SH-SY5Y (cell line): ENCODE results near the gene ATP8B4.

ENCODE experiments used
- GATA2 ChIP-seq: IDR thresholded peaks from 2 replicates; pipeline ENCODE4 v1.6.1; 2011; ENCODE audit warnings: mild to moderate bottlenecking, low read depth, low read length
- GATA3 ChIP-seq: IDR thresholded peaks from 2 replicates; pipeline ENCODE4 v1.6.1; 2011; ENCODE audit warnings: low read depth, mild to moderate bottlenecking, low read length, moderate library complexity

Gene ATP8B4

DNA sequence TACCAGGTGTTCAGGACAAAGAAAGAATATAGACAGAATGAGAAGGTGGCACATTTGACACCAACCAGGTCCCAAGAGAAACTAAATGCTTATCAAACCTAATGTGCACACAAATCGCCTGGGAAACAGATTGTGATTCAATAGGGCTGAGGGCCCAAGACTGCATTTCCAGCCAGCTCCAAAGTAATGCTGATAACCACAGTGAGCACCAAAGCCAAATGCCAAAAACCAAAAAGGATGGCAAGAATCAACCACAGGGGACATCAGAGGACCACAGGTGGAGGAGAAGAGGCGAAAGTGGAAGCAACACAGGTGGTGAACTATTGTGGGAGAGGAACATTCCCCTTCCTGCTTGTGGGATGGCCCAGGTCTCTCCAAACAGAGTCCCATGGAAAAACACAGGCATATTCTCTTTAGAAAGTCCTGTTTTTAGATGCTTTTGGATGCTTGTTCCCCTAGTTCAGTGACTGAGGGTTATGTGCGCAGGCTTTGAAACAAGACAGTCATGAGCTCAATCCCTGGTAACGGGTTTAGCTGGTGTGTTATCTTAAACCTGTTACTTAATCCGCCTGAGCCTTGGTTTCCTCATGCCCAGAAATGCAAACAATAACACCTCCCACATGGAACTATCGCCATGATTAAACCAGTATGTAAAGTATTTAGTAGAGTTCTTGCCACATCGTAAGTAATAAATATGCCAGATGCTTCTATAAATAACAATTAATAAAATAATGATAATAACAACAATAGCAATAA lies 241.7 kb downstream of the ATP8B4 start:
- TF ChIP-seq GATA2 (no peak), GATA3 (no peak)

DNA sequence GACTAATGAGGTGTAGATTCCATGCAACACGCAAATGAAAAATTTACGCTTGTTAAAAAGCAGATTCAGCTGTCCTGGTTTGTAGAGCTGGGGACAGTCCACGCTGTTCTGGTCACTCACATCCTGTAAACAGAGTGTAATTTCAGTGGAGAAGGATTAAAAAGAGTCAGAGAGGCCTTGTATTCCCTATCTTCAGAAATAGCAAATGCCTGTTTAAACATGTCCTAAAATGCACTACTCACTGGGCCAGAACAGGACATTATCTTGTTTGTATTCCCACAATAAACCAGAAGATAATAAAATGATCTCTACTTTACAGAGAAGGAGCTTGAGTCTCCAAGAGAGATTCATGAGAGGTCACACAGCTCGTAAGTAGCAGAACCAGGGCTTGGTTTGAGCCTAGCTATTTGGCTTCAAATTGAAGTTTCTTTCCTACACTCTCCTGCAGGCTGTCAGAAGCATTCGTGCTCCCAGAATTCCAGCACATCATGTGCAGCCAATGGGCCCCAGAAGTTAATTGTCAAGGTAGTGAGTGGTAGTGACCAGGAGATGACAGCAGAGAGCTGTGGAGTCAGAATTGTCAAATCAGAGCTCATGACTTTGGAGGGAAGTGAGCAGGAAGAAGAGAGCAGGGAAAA lies 242.5 kb downstream of the ATP8B4 start:
- TF ChIP-seq GATA3 (no peak), GATA2 (no peak)

GRCh38 chr15:49875392-49875791 lies 243.6 kb downstream of the ATP8B4 start:
- TF ChIP-seq GATA3 (no peak), GATA2 (no peak)

DNA sequence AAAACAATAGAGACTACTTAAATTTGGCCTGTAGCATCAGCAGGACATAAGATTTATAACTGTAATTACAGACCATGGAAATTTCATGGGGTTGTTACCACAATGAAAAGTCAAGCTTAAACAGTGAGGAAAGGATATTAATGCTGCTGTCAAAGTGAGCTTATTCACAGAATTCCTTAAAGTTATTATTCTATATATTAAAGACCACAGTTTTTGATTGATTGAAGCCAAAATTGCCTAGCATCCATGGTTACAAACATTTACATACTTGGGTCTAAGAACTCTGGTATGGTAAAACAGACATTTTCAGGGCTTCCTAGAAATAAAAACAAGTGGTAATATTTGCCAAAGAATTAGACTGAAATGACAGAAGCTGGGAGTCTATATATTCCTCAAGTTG lies 248.6 kb downstream of the ATP8B4 start:
- TF ChIP-seq GATA2 (no peak), GATA3 (no peak)

GRCh38 chr15:49868348-49868747 lies 250.7 kb downstream of the ATP8B4 start:
- TF ChIP-seq GATA3 = no peak

DNA sequence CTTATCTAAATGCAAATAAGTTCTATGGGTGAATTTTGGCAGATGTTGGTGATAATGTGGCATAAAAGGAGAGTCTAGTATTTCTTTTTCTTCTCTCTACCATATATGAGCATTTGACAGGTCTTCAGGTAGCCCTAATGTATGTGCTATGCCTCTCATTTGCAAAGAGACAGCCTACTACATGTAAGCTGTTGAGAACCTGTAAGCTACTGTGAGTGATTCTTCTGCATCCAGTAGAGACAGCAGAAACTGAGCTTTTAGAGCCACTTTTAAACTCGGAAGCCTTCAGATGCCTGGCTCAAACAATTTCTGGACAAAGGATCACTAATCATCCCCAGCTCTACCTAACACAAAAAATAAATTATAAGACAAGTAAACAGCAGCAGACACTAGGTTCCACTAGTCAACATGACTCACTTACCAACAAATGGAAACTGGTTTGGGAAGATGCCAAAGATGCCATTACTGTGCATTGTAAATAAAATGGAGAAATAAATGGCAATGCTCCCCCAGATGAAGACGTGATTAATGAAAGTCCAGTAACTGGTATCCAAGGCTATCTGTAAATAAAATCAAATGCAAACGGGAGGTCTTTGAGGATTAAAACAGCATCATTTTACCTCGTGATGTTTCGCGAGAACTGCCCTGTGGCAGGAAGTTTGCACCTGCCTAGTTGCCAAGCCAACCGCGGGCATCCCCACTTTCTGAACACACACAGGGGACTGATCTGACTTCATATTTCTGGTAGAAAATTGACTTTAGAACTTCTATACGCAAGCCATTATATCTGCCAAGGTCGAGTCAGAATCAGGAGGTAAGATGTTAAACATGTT lies 252.9 kb downstream of the ATP8B4 start:
- TF ChIP-seq GATA3 (no peak), GATA2 (no peak)

DNA sequence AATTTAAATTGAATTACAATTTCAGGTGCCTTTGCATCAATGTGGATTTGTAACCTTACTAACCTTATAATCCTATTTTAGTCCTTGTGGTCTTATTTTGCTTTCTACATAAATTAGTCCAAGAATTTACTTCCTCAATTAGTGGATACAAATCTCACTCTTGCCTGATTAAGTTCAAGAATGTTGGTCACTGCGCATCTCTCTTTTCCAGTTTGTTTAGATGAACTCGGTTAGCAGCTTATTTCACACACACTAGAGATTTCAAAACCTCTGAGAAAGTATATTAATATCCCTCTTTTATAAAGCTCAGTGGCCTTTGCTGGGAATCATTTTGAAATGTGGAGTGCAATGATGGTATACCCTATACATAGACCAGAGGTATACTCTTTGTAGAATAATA lies 254.8 kb downstream of the ATP8B4 start:
- no peak for TF ChIP-seq GATA2
- TF ChIP-seq GATA3 = no peak

DNA sequence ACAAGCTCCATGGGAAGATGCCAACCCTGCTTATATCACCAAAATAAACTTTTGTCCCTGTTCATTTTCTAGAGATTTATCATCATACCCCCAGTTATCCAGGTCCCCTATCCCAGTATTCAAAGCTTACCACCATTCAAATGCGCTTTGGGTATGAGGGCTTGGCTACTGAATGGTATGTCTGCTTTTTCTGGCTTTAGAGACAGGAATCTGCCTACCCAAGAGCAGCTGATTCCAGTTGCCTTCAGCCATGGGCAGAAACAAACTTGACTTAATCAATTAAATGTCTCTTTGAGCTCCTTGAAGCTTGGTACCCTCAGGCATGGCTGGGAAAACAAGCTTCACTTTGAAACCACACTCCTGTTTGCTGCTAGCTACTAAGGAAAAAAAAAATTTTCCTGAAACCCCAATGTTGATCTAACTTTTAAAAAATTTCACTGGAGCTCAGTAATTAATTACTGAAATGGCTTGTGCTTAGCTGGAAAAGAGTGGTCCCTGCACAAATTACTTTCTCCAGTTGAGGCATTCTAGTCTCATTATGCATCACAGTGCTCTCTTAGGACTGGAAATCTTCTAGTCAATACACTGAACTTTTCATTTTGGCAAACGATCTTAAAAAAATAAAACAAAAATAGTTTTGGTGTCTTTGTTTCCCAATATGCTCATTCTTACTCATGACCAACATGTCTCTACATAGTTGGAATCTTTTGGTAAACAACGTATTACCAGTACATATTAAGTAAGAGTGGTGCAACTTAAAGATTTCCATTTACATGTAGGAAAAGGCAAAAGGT lies 255.4 kb downstream of the ATP8B4 start:
- TF ChIP-seq GATA2 = no peak

GRCh38 chr15:49860101-49860500 lies 258.9 kb downstream of the ATP8B4 start:
- no peak for TF ChIP-seq GATA2

GRCh38 chr15:49857496-49858475 lies 261.2 kb downstream of the ATP8B4 start:
- no peak for TF ChIP-seq GATA3
- no peak for TF ChIP-seq GATA2

- TF ChIP-seq GATA3 = no peak
Measured at GRCh38 chr15:49855917-49856637, 263.0 kb downstream of the ATP8B4 start.

GRCh38 chr15:49852756-49853155 lies 266.3 kb downstream of the ATP8B4 start:
- TF ChIP-seq GATA2 (no peak), GATA3 (no peak)

DNA sequence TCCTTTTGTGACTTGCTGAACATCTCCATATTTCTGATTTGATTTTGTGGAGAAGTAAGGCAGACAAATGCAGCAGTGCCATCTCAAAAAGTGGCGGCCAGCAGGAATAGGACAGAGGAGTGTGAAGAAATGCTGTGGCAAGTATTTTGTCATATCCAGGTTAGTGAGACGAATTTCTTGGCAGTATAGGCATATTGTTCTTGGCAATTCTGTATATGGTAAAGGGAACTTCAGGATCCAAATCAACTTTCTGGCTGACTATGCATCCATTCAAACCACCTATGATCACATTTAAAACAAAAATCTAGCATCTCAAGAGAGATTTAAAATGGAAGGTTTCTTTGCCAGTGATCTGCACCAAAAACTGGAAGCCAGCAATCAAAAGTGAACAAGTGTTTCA lies 270.2 kb downstream of the ATP8B4 start:
- TF ChIP-seq GATA3 (no peak), GATA2 (no peak)

GRCh38 chr15:49848282-49848724 lies 270.7 kb downstream of the ATP8B4 start:
- TF ChIP-seq GATA2 = no peak
- no peak for TF ChIP-seq GATA3
